Ectodermal cell (in vitro differentiated cells): ENCODE results near the gene CCDC24.

Source experiments
- H3K27ac ChIP-seq: 2 replicates; pipeline ENCODE4 v1.7.0; 2013; ENCODE audit warnings: mild to moderate bottlenecking, low read depth, low read length; ENCODE audit not compliant: insufficient read depth, poor library complexity, severe bottlenecking
- H3K27me3 ChIP-seq: 2 replicates; pipeline ENCODE4 v1.7.0; 2013; ENCODE audit warnings: mild to moderate bottlenecking, low read length; ENCODE audit not compliant: insufficient read depth, control insufficient read depth, poor library complexity, severe bottlenecking
- H3K36me3 ChIP-seq: one replicate; pipeline ENCODE4 v1.7.0; 2013; ENCODE audit warnings: low read length; ENCODE audit not compliant: control insufficient read depth, insufficient read depth
- H3K4me1 ChIP-seq: one replicate; pipeline ENCODE4 v1.7.0; 2013; ENCODE audit warnings: low read length; ENCODE audit not compliant: control insufficient read depth, insufficient read depth
- H3K4me3 ChIP-seq: 2 replicates; pipeline ENCODE4 v1.7.0; 2013; ENCODE audit warnings: low read depth, low read length, control low read depth; ENCODE audit not compliant: insufficient read depth
- H3K9me3 ChIP-seq: 2 replicates; pipeline ENCODE4 v1.7.0; 2013; ENCODE audit warnings: mild to moderate bottlenecking, low read length, moderate library complexity; ENCODE audit not compliant: control insufficient read depth
- WGBS, 2 experiments: methylation state at CpG; one replicate each; pipeline ENCODE4 v1.1.7; 2013; ENCODE audit warnings: missing lambda C conversion rate in 2 of 2; 5-methylcytosine and 5-hydroxymethylcytosine counted together

Gene CCDC24

DNA sequence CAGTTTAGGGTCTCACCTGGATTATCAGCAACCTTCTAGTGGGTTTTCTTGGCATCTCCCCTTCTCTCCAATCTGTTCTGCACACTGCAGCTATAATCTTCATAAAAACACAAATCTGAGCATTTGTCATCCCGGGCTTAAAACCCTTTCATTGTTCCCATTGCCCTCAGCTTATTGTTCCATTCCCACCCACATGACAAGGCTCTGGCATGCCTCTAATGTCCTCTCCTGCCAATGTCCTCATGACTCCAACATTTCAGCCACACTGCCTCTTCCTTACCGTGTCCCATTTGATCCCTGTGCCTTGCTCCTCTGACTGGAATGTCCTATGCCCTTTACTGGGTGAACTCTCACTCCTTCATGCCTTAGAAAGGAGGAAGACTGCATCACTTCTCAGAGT is 29.1 kb upstream of the CCDC24 start:
- peaks cover 8% of the 10 kb centered on the region for H3K36me3 ChIP-seq
- H3K4me3 ChIP-seq: no peak overlapping the region
- WGBS, 2 experiments: 90% methylated on average over 2 of the region's 2 CpGs
- H3K4me1 ChIP-seq: no peaks in the 10 kb centered on the region
- H3K27me3 ChIP-seq: no peaks in the 10 kb centered on the region
- no peak overlapping the region for H3K27ac ChIP-seq
- no peaks in the 10 kb centered on the region for H3K9me3 ChIP-seq

DNA sequence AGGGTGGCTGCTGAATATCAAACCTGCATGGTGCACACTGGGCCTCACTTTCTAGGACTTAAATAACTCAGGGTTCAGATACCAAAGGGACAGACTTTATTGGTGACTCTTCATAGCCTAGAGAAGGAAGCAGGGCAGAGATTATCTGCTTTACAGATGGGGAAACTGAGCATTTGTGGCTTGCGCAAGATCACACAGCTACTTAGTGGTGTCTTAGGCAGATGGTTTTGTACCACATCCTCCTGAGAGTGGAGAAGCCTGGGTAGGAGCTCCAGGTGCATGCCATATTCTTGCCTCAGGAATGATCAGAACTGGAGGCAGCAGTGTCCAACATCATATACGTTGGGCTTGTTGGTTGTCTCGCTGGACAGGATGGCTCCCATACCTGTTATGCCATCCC is 28.4 kb upstream of the CCDC24 start:
- H3K36me3 ChIP-seq: peaks cover 5% of the 10 kb centered on the region
- no peaks in the 10 kb centered on the region for H3K9me3 ChIP-seq
- no peak overlapping the region for H3K4me3 ChIP-seq
- H3K4me1 ChIP-seq: no peaks in the 10 kb centered on the region
- no peak overlapping the region for H3K27ac ChIP-seq
- no peaks in the 10 kb centered on the region for H3K27me3 ChIP-seq
- 95 to 96% methylated on average over 3 of the region's 3 CpGs for WGBS, 2 experiments

DNA sequence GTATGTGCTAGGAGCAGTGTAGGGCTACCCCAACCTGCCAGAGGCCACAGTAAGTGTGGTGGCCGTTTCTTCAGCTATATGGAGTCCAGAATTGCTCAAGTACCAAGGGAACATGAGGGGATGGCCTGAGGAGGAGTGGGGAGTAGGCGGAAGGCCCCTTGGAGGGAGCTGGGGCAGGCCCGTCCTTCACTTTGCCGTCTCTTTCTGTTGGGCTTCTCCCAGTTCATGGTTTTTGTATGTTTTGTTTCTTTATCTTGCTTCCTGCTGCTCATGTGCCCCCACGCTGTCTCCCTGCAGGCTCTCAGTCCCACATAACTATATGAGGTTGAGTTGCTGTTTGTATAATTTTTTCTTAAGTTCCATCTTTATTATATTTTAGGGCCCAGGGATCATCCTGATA is 27.5 kb upstream of the CCDC24 start:
- no peaks in the 10 kb centered on the region for H3K36me3 ChIP-seq
- no peaks in the 10 kb centered on the region for H3K27me3 ChIP-seq
- no peaks in the 10 kb centered on the region for H3K4me1 ChIP-seq
- 92 to 96% methylated on average over 4 to 5 of the region's 5 CpGs for WGBS, 2 experiments
- no peak overlapping the region for H3K4me3 ChIP-seq
- no peak overlapping the region for H3K27ac ChIP-seq
- no peaks in the 10 kb centered on the region for H3K9me3 ChIP-seq

DNA sequence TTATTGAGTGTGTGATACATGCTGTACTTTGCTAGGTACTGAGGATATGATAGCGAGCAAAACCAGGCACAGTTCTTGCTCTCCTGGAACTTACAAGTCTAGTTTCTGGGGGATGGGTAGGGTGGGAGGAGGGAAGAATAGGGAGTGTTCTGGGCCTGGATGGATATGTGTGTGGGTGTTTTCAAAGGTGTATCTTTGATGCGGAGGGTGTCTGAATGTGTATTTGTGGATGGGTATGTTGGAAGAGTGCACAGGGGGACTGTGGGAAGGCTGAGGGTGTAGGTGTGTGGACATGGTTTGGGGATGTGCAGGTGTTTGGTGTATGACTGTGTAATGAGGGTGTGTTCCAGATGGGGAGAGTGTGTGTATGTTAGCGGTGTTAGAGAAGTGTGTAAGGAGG is 26.1 kb upstream of the CCDC24 start:
- 97 to 99% methylated on average over 2 of the region's 3 CpGs for WGBS, 2 experiments
- no peaks in the 10 kb centered on the region for H3K36me3 ChIP-seq

DNA sequence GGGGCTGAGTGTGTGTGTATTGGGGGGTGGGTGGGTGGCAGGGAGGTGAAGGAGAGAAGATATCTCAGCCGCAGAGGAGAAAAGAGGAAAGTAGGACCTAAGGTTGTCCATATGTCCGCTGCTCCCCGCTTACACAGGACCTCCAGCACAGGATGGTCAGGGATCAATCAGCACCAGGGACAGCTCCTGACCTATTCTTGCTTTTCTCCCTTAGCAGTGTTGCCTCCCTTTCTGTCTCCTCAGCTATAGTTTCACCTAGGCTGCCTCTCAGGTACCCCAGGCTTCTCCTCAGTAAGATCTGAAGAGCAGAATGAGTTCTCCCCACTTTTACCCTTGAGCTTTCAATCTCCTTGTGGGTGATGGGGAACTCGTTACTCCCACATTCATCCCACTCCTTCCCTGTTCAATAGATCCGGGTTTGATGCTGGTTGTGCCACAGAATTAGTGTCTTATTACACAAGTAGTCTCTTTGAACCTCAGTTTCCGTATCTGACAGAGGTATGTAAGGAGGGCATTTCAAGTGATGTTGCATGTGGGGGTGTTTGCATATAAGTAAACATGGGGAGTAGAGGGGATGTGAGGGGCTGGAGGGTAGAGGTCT is 23.0 kb upstream of the CCDC24 start:
- Histone ChIP-seq H3K27me3 (no peaks in the 10 kb centered on the region), H3K27ac (no peak overlapping the region), H3K36me3 (no peaks in the 10 kb centered on the region), H3K4me3 (no peak overlapping the region), H3K9me3 (no peaks in the 10 kb centered on the region), H3K4me1 (peaks cover 7% of the 10 kb centered on the region)
- 86 to 88% methylated on average over 6 of the region's 6 CpGs for WGBS, 2 experiments

More for the DNA sequence above, 26.1 kb upstream of the CCDC24 start:
- Histone ChIP-seq H3K27me3 (no peaks in the 10 kb centered on the region), H3K4me3 (no peak overlapping the region), H3K4me1 (no peaks in the 10 kb centered on the region), H3K9me3 (no peaks in the 10 kb centered on the region), H3K27ac (no peak overlapping the region)

DNA sequence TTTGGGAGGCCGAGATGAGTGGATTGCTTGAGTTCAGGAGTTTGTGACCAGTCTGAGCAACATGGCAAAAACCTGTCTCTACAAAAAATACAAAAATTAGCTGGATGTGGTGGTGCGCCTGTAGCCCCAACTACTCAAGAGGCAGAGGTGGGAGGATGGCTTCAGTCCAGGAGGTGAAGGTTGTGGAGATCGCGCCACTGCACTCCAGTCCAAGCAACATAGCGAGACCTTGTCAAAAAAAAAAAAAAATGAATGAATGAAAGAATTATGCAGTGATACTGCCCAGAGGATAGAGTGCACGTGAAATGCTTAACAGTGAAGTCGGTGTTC is 22.0 kb upstream of the CCDC24 start:
- no peak overlapping the region for H3K27ac ChIP-seq
- H3K9me3 ChIP-seq: no peaks in the 10 kb centered on the region
- no peak overlapping the region for H3K4me3 ChIP-seq
- H3K36me3 ChIP-seq: no peaks in the 10 kb centered on the region
- H3K4me1 ChIP-seq: peaks cover 7% of the 10 kb centered on the region
- no peaks in the 10 kb centered on the region for H3K27me3 ChIP-seq
- 62 to 67% methylated on average over 7 of the region's 7 CpGs for WGBS, 2 experiments

DNA sequence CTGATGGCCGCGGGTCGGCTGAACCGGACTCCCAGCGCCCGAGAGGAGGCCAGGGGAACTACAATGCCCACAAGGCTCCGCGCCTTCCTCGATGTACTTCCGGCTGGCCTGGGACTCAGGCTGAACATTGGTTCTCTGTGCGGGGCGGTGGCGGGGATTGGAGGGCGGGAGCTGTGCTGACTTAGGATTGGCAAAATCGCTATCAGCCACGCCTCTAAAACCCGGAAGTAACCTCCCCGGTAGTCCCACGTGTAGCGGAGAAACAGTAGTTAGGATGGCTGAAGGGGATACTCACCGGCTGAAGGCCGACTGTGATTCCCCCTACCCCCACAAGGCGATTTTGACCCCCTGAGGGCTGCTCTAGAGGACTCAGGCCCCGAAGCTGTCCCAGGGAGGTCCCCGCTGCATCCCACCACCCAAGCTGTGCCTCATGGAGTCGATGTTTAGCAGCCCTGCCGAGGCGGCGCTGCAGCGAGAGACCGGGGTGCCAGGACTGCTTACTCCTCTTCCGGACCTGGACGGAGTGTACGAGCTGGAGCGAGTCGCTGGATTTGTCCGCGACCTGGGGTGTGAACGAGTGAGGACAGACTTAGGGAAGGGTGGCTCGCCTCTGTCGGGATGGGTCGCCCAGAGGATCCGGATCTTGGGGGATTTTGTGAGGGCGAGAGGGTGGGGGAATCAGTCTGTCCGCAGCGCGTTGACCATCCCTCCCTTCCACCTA is 21.5 kb upstream of the CCDC24 start, which contains the start of gene DPH2:
Gene DPH2 (plus strand): TSS at position 265 of the 721 bp plus-strand sequence. CDS start 166 bp downstream, at position 431.
- H3K36me3 ChIP-seq: no peaks in the 10 kb centered on the region
- H3K27me3 ChIP-seq: no peaks in the 10 kb centered on the region
- WGBS, 2 experiments: 1% methylated on average over 44 to 47 of the region's 47 CpGs
- peak within 1 kb of the TSS; percentile 97 for H3K4me3 ChIP-seq
- peaks cover 7% of the 10 kb centered on the region for H3K4me1 ChIP-seq
- H3K9me3 ChIP-seq: no peaks in the 10 kb centered on the region
- no peak within 1 kb of the TSS for H3K27ac ChIP-seq

DNA sequence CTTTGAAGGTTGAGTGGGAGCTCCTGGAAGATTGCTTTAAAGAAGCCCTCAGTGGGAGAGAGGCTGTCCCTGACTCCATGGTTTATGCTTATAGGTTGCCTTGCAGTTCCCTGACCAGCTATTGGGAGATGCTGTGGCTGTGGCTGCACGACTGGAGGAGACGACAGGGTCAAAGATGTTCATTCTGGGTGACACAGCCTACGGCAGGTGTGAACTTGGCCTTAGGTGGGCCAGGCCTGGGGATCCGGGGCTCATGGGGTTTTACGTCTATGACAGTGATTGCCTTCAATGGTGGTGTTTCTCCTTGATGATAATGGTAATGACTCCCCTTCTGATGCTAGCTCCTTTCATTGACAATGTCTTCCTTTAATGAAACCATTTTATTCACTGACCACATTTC is 20.9 kb upstream of the CCDC24 start:
- Histone ChIP-seq H3K4me3 (peak overlapping the region; percentile 97), H3K27me3 (no peaks in the 10 kb centered on the region), H3K9me3 (no peaks in the 10 kb centered on the region), H3K4me1 (peaks cover 7% of the 10 kb centered on the region), H3K36me3 (no peaks in the 10 kb centered on the region), H3K27ac (no peak overlapping the region)
- WGBS, 2 experiments: 57 to 63% methylated on average over 5 of the region's 5 CpGs

DNA sequence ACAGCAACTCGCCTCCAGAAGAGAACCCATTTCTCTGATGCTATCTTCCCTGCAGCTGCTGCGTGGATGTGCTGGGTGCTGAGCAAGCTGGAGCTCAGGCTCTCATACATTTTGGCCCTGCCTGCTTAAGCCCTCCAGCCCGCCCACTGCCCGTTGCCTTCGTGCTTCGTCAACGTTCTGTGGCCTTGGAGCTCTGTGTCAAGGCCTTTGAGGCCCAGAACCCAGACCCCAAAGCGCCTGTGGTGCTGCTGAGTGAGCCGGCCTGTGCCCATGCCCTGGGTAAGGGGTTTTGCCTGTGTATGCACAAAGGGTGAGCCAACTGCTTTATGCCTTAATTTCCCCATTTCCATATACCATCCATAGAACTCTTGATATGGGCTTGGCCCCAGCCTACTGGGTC is 20.5 kb upstream of the CCDC24 start:
- Histone ChIP-seq H3K9me3 (no peaks in the 10 kb centered on the region), H3K4me1 (peaks cover 11% of the 10 kb centered on the region), H3K27me3 (no peaks in the 10 kb centered on the region), H3K4me3 (peak overlapping the region; percentile 97), H3K36me3 (no peaks in the 10 kb centered on the region), H3K27ac (no peak overlapping the region)
- WGBS, 2 experiments: 94 to 95% methylated on average over 9 of the region's 9 CpGs

DNA sequence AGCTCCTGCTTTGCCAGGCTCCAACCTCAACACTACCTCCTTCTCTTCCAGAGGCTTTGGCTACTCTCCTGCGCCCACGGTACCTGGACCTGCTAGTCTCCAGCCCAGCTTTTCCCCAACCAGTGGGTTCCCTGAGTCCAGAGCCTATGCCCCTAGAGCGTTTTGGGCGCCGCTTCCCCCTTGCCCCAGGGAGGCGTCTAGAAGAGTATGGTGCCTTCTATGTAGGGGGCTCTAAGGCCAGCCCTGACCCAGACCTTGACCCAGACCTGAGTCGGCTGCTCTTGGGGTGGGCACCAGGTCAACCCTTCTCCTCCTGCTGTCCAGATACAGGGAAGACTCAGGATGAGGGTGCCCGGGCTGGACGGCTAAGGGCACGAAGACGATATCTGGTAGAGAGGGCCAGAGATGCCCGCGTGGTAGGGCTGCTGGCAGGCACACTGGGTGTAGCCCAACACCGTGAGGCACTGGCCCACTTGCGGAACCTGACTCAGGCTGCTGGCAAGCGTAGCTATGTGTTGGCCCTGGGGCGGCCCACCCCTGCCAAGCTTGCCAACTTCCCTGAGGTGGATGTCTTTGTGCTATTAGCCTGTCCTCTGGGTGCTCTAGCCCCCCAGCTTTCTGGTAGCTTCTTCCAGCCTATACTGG is 19.9 kb upstream of the CCDC24 start:
- WGBS, 2 experiments: 95 to 96% methylated on average over 17 of the region's 17 CpGs
- H3K4me1 ChIP-seq: peaks cover 17% of the 10 kb centered on the region
- no peaks in the 10 kb centered on the region for H3K27me3 ChIP-seq
- H3K36me3 ChIP-seq: peaks cover 4% of the 10 kb centered on the region
- H3K9me3 ChIP-seq: no peaks in the 10 kb centered on the region
- H3K4me3 ChIP-seq: no peak overlapping the region
- H3K27ac ChIP-seq: no peak overlapping the region
